T47D (cell line): ENCODE measurements around the gene LIME1.

Source experiments
- DNase-seq, 2 experiments: peaks; one replicate each; pipeline versions ENCODE4 v3.0.0 to v3.0.0-alpha.2; 2011 to 2012; ENCODE audit warnings: low read depth in 1 of 2, low spot score in 1 of 2
- JUND ChIP-seq: IDR thresholded peaks from 2 replicates; pipeline ENCODE4 v1.6.1; 2012; ENCODE audit warnings: low read depth
- in situ Hi-C: cut with HindIII; loops from 2 replicates; pipeline ENCODE4 v1.10.0; 2016; ENCODE audit warnings: low sequenced_read_pairs, low pct_unique_long_range_greater_than_20kb

The LIME1 gene

DNA sequence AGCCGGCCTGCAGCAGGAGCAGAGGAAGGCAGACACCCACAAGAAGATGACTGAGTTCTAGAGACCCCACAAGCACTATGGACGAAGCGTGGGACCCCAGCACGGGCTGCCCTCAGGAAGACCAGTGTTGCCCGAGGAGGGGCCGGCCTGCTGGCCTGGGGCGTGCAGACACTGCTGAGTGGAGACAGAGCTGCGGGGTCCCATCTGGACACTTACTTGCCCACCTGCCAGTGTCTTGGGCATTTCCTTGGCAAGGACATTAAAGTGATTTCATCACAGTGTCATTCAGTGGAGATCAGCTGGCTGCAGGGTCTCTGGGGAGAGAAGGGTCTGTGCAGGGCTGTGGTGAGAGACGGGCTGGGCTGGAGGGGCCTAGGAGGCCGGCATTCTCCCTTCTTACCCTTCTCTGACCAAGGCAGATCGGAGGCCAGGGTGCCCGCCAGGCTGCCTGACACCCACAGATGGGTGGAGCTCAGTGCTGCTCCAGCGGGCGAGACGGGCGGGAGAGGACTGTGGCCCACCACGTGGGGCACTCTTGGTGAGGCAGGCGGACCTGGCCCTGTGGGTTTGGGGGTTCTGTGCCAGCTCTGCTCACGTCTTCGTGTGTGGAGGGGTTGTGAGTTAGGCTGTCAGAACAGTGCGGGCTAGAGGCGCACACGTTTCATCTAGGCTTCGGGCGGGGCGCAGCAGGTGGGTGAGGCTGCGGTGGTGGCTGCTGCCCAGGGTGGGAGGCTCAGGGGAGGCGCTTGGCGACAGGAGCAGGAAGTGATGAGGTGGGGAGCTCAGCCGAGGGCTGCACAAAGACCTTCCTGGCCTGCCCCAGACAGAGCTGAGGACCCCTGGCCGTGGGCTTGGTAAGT lies at the start of gene LIME1:
Gene LIME1, plus strand, starts transcription at position 806 of the 860 bp plus-strand sequence. CDS start 886 bp downstream, outside the sequence.
- peak in 1 of 2 experiments; percentile 27 for DNase-seq
- TF ChIP-seq JUND: no peak
- in situ Hi-C loops: no loop called here

GRCh38 chr20:63687419-63688178 lies 48.9 kb upstream of the LIME1 start:
- no peak for TF ChIP-seq JUND
- in situ Hi-C loops: no loop called here
- no peak for DNase-seq

DNA sequence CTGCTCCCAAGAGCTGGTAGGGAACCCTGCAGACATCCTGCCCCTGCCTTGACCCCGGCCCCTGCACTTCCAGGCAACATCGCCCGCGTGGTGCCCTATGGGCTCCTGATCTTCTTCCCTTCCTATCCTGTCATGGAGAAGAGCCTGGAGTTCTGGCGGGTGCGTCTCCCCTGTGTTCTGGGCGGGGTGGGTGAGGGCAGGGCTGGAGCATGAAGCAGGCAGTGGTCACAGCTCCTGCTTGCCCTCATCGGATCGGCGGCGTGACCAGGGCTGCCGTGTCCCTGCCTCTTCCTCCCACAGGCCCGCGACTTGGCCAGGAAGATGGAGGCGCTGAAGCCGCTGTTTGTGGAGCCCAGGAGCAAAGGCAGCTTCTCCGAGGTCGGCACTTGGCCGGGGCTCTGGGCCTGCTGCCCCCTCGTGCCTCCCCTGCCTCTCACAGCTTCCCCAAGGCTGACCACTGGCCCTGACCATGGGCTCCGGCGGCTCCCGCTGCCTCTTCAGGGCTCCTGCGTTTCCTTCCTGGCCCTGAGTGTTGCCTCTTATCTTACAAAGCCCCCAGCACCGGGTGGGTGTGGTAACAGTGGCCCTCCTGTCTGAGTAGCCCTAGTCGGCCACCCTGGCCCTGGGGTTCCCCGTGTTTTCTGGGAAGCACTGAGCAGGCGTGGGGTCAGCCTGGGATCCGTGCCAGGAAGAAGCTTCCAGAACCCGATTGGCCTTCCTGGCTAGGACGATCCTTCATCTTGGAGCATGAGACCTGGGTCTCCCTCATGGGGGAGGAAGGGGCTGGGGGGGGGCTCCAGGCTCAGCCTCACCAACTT lies 48.0 kb upstream of the LIME1 start:
- in situ Hi-C loops: no loop called here
- no peak for TF ChIP-seq JUND
- DNase-seq: no peak

GRCh38 chr20:63689046-63690002 lies 47.1 kb upstream of the LIME1 start:
- DNase-seq: no peak
- in situ Hi-C loops: no loop called here
- no peak for TF ChIP-seq JUND

DNA sequence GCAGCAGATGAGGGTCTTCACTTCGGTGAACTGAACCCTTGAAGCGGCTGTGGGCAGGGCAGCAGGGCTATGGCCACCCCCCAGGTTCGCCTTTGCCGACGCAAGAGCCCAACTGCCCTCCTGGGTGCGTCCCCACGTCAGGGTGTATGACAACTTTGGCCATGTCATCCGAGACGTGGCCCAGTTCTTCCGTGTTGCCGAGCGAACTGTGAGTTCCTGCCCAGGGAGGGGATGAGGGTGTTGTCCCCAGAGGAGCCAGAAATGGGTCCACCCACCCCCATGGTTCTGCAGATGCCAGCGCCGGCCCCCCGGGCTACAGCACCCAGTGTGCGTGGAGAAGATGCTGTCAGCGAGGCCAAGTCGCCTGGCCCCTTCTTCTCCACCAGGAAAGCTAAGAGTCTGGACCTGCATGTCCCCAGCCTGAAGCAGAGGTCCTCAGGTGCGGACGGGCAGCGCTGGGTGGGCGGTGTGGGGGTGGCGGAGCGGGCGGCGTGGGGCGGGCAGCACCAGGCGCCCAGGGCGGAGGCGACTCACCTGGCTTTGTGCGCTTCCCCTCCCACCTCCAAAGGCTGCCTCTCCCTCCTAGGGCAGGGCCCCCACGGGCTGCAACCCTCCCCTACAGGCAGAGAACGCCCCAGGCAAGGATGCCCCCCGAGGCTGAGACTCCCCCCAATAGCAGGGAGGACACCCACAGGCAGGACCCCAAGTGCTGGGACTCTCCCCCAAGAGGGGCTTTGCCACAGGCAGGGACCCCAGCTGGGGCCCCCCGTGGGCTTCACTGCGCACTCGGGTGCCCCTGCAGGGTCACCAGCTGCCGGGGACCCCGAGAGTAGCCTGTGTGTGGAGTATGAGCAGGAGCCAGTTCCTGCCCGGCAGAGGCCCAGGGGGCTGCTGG lies 46.2 kb upstream of the LIME1 start:
- TF ChIP-seq JUND: no peak
- no peak for DNase-seq
- in situ Hi-C loops: no loop called here

DNA sequence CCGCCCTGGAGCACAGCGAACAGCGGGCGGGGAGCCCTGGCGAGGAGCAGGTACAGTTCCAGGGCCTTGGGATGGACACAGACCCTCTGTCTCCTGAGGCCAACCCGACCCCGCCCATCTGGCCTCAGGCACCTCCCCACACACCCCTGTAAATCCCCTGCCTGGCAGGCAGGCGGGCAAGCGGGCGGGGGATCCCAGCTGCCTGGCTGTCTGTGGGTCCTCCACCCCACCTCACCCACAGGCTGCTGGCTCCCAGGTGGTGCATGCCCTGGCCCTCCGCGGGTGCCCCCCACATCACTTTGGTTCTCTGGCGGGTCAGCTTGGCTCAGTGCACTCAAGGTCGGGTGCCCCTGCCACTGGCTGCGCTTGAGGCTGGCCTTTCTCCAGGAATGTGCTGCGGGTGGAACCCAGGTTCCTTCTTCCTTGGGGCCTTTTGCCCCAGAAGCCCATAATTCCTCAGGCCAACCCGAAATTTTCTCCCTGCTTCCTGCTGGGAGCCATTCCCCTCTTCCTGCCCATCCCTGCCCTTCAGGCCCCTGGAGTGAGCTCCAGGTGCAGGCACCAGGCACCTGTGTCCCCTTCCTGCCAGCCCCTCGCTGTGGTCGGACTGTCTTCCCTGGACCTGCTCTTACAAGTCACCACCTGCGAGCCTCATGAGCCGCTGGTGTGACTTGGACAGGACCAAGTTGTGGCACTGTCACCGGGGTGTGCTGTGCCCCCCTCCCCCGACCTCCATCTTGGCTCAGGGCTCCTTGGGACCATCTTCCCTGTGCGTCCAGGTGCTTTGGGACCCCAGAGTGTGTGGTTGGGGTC lies 45.4 kb upstream of the LIME1 start:
- no peak for DNase-seq
- in situ Hi-C loops: no loop called here
- no peak for TF ChIP-seq JUND

DNA sequence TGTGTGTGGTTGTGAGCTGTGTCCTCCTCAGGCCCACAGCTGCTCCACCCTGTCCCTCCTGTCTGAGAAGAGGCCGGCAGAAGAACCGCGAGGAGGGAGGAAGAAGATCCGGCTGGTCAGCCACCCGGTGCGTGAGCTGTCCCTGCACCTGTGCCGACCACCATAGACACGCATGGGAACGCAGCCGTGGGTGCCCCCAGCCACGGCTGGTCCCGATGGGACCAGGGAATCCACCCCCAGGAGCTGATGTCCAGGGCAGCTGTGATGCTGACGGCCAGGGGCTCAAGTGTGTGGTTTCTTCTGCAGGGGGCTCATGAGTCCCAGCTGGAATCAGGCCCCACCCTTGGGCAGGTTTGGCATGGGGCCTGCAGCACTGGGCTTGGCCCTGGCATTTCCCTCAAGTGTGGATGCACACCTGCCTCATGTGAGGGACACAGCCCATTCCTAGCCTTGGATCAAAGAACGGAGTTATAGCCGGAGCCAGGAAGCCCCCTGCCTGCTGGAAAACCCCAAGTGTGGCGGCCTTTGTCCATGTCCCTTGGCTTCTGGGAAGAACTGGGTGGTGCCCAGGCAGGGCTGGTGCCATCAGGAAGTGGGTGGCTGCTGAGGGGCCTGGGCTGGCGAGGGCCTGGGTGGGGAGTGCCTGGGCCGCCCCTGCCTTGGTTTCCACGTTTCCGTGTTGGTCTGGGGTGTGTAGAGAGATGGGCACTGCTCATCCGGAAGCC lies 44.6 kb upstream of the LIME1 start:
- in situ Hi-C loops: no loop called here
- no peak for TF ChIP-seq JUND
- no peak for DNase-seq

GRCh38 chr20:63692436-63693082 lies 43.9 kb upstream of the LIME1 start:
- in situ Hi-C loops: no loop called here
- no peak for TF ChIP-seq JUND
- DNase-seq: peak in 1 of 2 experiments; percentile 45

DNA sequence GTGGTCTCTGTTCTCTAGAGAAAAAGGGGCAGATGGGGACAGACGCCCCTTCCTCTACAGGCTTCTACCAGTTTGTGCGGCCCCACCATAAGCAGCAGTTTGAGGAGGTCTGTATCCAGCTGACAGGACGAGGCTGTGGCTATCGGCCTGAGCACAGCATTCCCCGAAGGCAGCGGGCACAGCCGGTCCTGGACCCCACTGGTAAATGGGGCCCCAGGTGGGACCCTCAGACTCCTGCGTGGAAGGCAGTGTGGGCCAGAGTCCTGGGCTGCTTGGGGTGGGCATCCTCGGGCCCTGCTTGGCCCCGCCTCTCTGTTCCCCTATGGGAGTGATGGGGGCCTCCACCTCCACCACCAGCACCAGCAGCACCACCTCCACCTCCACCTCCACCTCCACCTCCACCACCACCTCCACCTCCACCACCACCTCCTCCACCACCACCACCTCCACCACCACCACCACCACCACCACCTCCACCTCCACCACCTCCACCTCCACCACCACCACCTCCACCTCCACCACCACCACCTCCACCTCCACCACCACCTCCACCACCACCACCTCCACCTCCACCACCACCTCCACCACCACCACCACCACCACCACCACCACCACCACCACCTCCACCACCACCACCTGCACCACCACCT lies 43.3 kb upstream of the LIME1 start:
- TF ChIP-seq JUND: no peak
- DNase-seq: no peak
- in situ Hi-C loops: no loop called here
